ENCODE data around the gene TSGA10. TPM values are rescaled to one million over a fixed set of nuclear protein-coding genes. Genes with fewer than 3 reads are reported as not detected.

The TSGA10 gene
- polyA plus RNA-seq, 3 donors: 0.32 to 2.2 (median 0.79) TPM

DNA sequence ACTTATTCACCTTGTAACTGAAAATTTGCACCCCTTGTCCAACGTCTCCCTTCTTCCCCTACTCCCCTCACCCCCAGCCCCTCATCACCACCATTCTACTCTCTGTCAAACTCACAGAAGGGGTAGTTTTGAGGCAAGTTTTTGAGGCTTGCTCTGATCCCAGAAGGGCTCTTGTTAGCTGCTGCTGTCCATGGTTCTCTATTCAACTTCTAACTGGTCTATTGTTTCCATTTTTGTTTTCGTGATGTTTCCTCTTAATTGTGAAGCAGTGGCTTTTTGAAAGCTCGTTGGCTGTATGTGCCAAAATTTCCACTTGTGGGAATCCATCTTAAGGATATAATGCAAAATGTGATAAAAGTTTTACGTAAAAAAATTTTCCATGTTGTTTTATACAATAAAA lies 126.2 kb downstream of the TSGA10 start:
- H3K4me1 ChIP-seq (ENCODE audit: control insufficient read depth in 1 of 2, insufficient read depth in 2 of 2, low read length in 2 of 2): no peaks in the 10 kb centered on the region
- no peak overlapping the region for H3K4me2 ChIP-seq (replicated peaks; ENCODE audit: extremely low read depth, low read length, poor library complexity, severe bottlenecking)
- no peaks in the 10 kb centered on the region for H3K36me3 ChIP-seq (replicated peaks in 1 of 2; ENCODE audit: control insufficient read depth in 1 of 2, insufficient read depth in 2 of 2, low read length in 2 of 2)
- TF ChIP-seq CTCF (IDR thresholded peaks at IDR 0.05): no peak
- H3K4me3 ChIP-seq (replicated peaks in 1 of 3; ENCODE audit: low read depth in 2 of 3, low read length in 3 of 3): no peak overlapping the region
- no peaks in the 10 kb centered on the region for H3K4me1 Mint-ChIP-seq
- H3K27ac Mint-ChIP-seq: no peak overlapping the region
- WGBS (ENCODE audit: insufficient coverage): no CpG with 5 or more reads among the region's 4 CpGs
- H3K27me3 Mint-ChIP-seq (ENCODE audit: low read depth in 3 of 3): peaks cover 0 to 3% (median under 1%) of the 10 kb centered on the region in 3 donors
- peaks cover 0 to 8% of the 10 kb centered on the region in 2 donors for H3K9me3 ChIP-seq (replicated peaks in 1 of 2; ENCODE audit: control insufficient read depth in 1 of 2, insufficient read depth in 1 of 2, low read length in 2 of 2)
- H3K9ac ChIP-seq (ENCODE audit: insufficient read depth, low read length, poor library complexity, severe bottlenecking): no peak overlapping the region
- peaks cover 5 to 10% (median 8%) of the 10 kb centered on the region in 7 donors for H3K9me3 Mint-ChIP-seq
- no peaks in the 10 kb centered on the region for H4K20me1 ChIP-seq (ENCODE audit: insufficient read depth, low read length)
- H3K36me3 Mint-ChIP-seq: peaks cover 0 to 2% of the 10 kb centered on the region in 2 donors
- no peak overlapping the region for H3K27ac ChIP-seq (ENCODE audit: low read depth in 1 of 2, low read length in 2 of 2)
- no peak overlapping the region for H2AFZ ChIP-seq (ENCODE audit: insufficient read depth, low read depth, low read length, poor library complexity, severe bottlenecking)
- DNase-seq: no peak
- no peaks in the 10 kb centered on the region for H3K27me3 ChIP-seq (ENCODE audit: control insufficient read depth in 2 of 2, insufficient read depth in 2 of 2, low read length in 2 of 2)
- H3K4me3 Mint-ChIP-seq: no peak overlapping the region
- intact Hi-C loops (cut with micrococcal nuclease): no loop called here
- H3K79me2 ChIP-seq (ENCODE audit: insufficient read depth, low read length): no peaks in the 10 kb centered on the region

- Histone ChIP-seq H3K36me3 (replicated peaks in 1 of 2; ENCODE audit: control insufficient read depth in 1 of 2, insufficient read depth in 2 of 2, low read length in 2 of 2) (no peaks in the 10 kb centered on the region), H3K79me2 (ENCODE audit: insufficient read depth, low read length) (no peaks in the 10 kb centered on the region), H2AFZ (ENCODE audit: insufficient read depth, low read depth, low read length, poor library complexity, severe bottlenecking) (no peak overlapping the region), H3K9ac (ENCODE audit: insufficient read depth, low read length, poor library complexity, severe bottlenecking) (no peak overlapping the region), H3K4me1 (ENCODE audit: control insufficient read depth in 1 of 2, insufficient read depth in 2 of 2, low read length in 2 of 2) (no peaks in the 10 kb centered on the region), H3K27ac (ENCODE audit: low read depth in 1 of 2, low read length in 2 of 2) (no peak overlapping the region), H3K27me3 (ENCODE audit: control insufficient read depth in 2 of 2, insufficient read depth in 2 of 2, low read length in 2 of 2) (no peaks in the 10 kb centered on the region), H3K9me3 (replicated peaks in 1 of 2; ENCODE audit: control insufficient read depth in 1 of 2, insufficient read depth in 1 of 2, low read length in 2 of 2) (peaks cover 0 to 8% of the 10 kb centered on the region in 2 donors), H4K20me1 (ENCODE audit: insufficient read depth, low read length) (no peaks in the 10 kb centered on the region), H3K4me3 (replicated peaks in 1 of 3; ENCODE audit: low read depth in 2 of 3, low read length in 3 of 3) (no peak overlapping the region), H3K4me2 (replicated peaks; ENCODE audit: extremely low read depth, low read length, poor library complexity, severe bottlenecking) (no peak overlapping the region)
- 92% methylated on average over 2 of the region's 4 CpGs for WGBS (ENCODE audit: insufficient coverage)
- peaks cover 5 to 10% (median 8%) of the 10 kb centered on the region in 7 donors for H3K9me3 Mint-ChIP-seq
- intact Hi-C loops (cut with micrococcal nuclease): no loop called here
- H3K27ac Mint-ChIP-seq: no peak overlapping the region
- no peak overlapping the region for H3K4me3 Mint-ChIP-seq
- no peak for DNase-seq
- peaks cover 0 to 3% (median 0%) of the 10 kb centered on the region in 3 donors for H3K27me3 Mint-ChIP-seq (ENCODE audit: low read depth in 3 of 3)
- TF ChIP-seq CTCF (IDR thresholded peaks at IDR 0.05): no peak
- H3K4me1 Mint-ChIP-seq: no peaks in the 10 kb centered on the region
- peaks cover 0 to 2% of the 10 kb centered on the region in 2 donors for H3K36me3 Mint-ChIP-seq
These were observed 126.9 kb downstream of the TSGA10 start for GRCh38 chr2:99027856-99028255.

Measured in CD14-positive monocyte (primary cell).